HG03521 (cell line): ENCODE data around the gene ROM1.
"Not testable (repeated sequence)": the region's sequence is repeated elsewhere in the genome, so short reads cannot be mapped to it uniquely, and the experiment has no call there.

Experiments
- ATAC-seq: cut with Tn5 transposase; IDR thresholded peaks from one replicate; pipeline ENCODE4 v1.9.1; 2021; ENCODE audit warnings: mild to moderate bottlenecking, moderate library complexity; ENCODE audit not compliant: unreplicated experiment

Gene ROM1

DNA sequence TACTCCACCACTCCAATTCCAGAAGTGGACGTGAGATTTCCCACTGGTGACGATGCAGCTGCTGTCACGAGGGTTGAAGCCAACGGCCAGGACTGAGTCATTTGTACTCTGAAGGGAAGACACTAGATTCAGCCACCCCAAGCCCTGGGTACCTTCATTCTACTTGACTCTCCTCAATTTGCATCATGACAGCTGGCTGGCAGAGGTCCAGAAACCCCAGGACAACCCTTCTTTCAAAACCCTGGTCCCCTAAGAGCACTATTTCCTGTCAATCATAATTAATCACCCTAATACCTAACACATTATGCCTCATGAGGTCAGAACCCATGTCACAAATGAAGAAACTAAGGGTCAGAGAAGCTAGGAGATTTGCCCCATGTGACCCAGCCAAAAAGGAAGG lies 5.3 kb upstream of the ROM1 start:
- ATAC-seq: no peak

DNA sequence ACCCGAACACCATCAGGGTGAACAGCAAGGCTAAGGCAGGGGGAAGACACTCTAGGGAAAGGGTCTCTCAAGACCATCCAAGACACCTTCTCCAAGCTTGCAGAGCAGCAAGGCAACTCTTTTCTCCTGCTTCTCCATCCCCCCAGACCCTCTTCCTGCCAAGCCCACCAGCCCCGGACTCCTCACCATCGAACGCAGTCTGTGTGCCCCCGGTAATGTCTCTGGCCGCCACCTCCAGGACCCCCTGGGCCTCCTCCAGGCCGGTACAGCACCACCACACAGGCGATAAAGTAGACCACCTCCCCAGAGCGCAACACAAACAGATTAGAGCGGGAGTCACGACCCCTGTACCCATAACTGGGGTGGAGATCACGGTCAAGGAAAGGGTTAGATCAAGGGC lies 4.3 kb upstream of the ROM1 start:
- no peak for ATAC-seq

GRCh38 chr11:62610403-62610802 lies 2.7 kb upstream of the ROM1 start:
- ATAC-seq: no peak

DNA sequence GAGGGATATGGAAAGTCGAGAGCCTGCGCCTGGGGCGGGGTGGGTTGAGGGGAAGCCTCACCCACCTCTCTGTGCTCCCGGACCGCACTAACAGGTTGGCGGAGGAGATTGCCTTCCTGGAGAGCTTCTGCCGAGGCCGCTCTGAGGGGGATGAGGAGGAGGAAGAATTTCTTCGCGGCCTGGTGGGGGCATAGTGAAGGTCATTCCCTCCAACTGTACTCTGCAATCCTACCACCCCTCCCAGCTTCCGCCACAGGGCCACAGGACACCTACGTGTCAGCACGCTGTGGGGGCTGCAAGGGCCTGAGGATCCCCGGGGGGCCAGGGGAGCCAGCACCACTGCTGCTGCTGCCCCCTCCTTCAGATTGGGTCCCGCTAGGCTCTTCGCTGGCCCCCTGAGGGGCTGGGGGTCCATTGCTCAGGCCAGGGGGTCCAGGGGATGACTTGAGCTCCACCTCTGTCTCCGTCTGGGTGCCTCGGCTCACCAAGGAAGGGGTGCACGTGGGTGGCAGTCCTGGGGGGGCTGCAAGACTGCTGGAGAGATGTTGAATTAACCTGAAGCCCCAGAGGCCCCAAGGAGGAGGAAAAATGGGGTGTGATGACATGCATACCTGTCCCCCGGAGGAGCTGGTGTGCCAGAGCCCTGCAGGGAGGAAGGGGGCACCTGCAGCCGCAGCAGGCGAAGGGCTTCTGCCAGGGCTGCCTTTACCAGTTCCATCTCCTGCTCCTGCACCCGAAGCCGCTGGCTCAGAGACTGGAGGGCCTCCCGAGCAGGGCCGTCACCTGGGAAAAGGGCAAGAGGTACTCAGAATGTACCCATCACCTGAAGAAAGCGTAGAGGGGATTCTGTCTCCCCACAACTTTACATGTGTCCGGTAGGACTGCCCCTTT lies 2.0 kb upstream of the ROM1 start:
- ATAC-seq: no peak

- peak; percentile 20 for ATAC-seq
Observed at GRCh38 chr11:62611705-62612365, 1.2 kb upstream of the ROM1 start.

DNA sequence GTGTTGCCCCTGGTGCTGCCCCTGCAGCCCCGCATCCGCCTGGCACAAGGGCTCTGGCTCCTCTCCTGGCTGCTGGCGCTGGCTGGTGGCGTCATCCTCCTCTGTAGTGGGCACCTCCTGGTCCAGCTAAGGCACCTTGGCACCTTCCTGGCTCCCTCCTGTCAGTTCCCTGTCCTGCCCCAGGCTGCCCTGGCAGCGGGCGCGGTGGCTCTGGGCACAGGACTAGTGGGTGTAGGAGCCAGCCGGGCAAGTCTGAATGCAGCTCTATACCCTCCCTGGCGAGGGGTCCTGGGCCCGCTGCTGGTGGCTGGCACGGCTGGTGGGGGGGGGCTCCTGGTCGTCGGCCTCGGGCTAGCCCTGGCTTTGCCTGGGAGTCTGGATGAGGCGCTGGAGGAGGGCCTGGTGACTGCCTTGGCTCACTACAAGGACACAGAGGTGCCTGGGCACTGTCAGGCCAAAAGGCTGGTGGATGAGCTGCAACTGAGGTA lies 278 bp downstream of the ROM1 start:
- no peak for ATAC-seq

DNA sequence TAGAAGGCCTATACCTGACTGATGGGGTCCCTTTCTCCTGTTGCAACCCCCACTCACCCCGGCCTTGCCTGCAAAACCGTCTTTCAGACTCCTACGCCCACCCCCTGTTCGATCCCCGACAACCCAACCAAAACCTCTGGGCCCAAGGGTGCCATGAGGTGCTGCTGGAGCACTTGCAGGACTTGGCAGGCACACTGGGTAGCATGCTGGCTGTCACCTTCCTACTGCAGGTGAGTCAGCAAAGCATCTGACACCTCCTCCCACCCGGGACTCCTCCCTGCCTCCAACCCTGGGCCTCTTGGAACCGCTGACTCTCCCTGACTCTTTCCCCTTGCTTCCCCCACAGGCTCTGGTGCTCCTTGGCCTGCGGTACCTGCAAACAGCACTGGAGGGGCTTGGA lies 1.2 kb downstream of the ROM1 start:
- ATAC-seq: no peak

- no peak for ATAC-seq
Observed at GRCh38 chr11:62615521-62615920, 2.5 kb downstream of the ROM1 start.

GRCh38 chr11:62616957-62617356 lies 3.9 kb downstream of the ROM1 start:
- not testable (repeated sequence) for ATAC-seq

- no peak for ATAC-seq
Observed at GRCh38 chr11:62621027-62621566, 8.0 kb downstream of the ROM1 start.

DNA sequence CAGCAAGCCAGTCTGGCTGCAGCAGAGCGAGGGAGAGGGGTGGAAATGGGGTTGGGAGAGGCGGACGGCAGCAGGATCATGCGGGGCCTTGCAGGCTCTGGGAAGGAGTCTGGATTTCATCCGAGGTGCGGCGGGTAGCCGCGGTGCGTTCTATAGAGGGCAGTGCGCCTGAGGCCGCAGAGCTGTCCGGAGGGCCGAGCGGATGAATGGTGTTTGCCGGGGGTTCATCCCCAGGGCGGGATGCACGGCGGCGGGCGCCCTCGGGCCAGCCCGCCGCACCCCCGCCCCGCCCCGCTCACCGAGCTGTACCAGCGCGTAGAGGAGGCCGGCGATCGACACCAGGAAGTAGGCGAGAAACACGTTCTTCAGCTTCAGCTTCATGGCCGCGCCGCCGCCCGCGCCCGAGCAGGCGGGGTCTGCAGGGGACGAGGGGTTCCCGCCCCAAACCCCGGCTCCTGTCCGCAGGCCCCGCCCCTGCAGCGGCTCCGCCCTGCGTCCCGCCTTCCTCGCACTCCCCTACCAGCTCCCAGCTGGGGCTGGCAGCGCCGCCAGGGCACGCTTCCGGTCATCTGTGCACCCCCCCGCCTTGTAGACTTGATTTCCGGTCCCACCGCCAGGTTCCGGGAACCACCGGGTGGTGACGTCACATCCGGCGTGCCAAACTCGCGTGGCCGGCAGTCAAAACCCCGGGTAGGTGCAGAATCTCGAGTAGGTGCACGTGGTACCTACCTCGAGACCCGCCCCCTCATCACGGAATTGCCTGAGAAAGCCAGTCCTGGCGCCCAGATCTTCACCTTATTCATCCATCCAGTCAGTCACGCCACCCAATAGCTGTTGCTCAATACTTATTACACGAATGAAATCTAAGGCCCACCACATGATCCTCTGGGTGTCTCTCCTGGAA lies 8.8 kb downstream of the ROM1 start, which contains the start of gene B3GAT3:
B3GAT3 (minus strand) TSS at position 420 of the 904 bp plus-strand sequence; CDS start at position 381, 39 bp downstream.
- peak; percentile 96 for ATAC-seq

DNA sequence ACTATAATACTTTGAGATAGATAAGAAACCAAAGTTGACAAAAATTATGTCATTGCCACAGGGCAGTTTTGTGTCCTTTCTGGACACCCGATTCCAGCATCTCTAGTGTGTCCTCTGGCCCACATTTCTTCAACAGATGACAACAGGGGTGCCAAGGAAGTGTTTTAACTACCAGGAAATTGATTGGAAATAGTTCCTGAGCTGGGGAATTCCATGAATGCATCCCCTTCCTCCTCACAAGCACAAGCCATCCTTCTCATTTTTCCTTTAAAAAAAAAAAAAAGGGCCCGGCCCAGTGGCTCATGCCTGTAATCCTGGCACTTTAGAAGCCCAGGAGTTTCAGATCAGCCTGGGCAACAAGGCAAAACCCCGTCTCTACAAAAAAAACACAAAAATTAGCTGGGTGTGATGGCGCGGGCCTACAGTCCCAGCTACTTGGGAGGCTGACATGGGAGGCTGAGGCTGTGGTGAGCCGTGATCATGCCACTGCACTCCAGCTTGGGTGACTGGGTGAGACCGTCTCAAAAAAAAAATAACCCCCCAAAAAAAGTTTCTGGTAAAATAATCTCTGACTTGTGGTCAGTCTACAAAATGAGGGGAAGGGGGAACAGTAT lies 9.5 kb downstream of the ROM1 start:
- ATAC-seq: no peak

DNA sequence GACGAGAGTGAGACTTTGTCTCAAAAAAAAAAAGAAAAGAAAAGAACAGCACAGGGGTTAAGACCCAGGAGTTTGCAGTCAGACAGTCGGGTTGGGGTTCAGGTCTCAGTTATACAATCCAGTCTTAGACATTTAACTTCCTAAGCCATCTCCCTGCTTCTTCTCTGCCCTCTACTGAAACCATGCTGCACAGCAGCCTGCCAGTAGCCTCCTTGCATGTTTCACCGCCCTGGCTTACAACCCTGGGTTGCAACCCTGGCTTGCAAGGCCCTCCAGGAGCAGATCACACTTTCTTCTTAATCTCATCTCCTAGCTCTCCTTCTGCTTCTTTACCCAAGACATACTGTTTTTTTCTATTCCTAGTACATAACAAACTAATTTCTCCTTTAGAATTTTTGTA lies 14.7 kb downstream of the ROM1 start:
- ATAC-seq: no peak

GRCh38 chr11:62632492-62632891 lies 19.4 kb downstream of the ROM1 start:
- ATAC-seq: no peak

GRCh38 chr11:62644220-62644619 lies 31.2 kb downstream of the ROM1 start:
- no peak for ATAC-seq

- no peak for ATAC-seq
Observed at GRCh38 chr11:62645671-62645945, 32.6 kb downstream of the ROM1 start.

- ATAC-seq: peak; percentile 95
Observed at GRCh38 chr11:62645946-62646824, 33.1 kb downstream of the ROM1 start, which contains the start of gene GANAB. GANAB (minus strand) TSS chr11:62646613; CDS start chr11:62646599, 14 bp downstream.

DNA sequence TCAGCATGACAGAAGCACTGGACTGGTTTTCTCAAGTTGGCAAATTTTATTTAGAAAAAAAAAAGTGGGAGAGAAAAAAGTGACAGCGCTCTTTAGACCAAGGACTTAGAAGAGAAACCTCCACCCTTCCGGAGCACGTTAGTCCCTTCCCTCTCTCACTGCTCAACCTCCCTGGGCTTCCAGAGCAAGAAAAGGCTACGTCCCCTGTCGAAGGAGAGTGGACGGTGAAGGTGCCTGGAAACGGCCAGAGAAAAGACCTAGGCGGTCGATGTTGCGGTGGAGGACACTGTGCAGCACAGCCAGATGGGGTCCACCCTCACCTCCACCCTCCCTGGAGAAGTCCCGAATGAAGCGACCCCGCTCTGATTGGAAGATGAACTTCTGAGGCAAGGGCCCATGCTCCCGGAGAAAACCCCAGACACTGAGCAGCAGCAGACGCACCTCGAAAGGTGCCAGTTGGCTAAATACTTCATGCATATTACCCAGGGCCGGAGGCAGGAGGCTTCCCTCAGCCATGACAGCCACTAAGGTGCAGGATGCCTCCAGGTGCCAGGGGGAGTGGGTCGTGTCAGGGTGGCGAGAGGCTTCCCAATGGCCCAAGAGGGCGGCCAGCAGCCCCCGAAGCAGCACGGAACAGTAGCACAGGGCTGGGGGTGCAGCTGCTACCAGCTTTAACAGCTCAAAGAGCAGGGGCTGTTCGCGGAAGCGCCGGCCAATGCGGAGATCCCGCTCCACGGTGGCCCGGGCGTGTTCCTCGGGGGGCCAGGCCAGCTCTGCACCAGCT lies 34.0 kb downstream of the ROM1 start:
- ATAC-seq: no peak

DNA sequence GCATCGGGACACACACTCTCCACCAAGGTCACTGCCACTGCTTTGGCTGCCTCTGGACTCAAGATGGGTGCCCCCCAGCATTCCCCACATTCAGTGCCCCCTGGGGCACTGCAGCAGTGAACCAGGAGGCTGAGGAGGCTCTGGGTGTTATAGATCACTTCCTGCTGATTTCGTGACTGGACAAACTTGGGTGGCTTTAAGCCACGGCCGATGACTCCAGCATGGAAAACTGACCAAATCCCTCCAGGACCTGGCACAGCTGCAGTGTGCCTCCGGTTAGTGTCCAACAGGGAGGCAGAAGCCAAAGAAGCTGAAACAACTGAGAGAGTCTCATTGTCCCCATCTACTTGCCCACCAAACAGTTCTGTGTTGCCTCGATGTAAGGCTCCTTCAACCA lies 34.5 kb downstream of the ROM1 start:
- ATAC-seq: no peak
